ENCODE results near the gene LEMD1. TPM values are rescaled to one million over a fixed set of nuclear protein-coding genes. Genes with fewer than 3 reads are reported as not detected.
A peak's percentile ranks its signal among the peaks of the same experiment; 100 is the strongest.

Gene LEMD1, protein sequence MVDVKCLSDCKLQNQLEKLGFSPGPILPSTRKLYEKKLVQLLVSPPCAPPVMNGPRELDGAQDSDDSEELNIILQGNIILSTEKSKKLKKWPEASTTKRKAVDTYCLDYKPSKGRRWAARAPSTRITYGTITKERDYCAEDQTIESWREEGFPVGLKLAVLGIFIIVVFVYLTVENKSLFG
- 14.7 to 26.3 TPM (median 15.3 TPM) in 3 replicates for total RNA-seq (2021)
- percentile 60 among the genes with signal in this experiment for Bru-seq, nascent RNA
- long read RNA-seq, experiment 1, partial matches to known transcripts, result 0 of 16 reads
- long read RNA-seq, experiment 1, other reads (novel, unspliced or antisense), result 15 of 16 reads
- long read RNA-seq, experiment 2, partial matches to known transcripts, result 0 of 13 reads
- long read RNA-seq, experiment 2, other reads (novel, unspliced or antisense), result 10 of 13 reads
- long read RNA-seq, experiment 3, partial matches to known transcripts, result 0 of 2 reads
- long read RNA-seq, experiment 3, other reads (novel, unspliced or antisense), result 0 of 2 reads

DNA sequence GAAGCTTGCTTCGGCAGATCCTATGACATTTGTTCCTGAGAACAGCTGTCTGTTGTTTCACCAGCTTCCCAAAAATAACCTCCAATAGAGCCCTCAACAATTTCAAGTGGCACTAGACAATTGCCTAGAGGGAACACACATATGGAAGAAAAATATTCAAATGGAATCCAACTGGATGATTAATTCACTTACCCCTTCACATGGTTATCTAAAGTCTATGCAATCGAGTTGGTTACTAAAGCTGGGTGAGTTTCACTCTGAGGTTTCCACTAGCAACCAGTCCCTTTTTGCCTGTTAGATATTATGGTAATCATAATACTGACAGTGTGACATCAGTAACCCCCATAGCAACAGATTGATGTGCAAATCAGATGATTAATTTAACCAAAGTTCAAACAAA lies at the start of gene LEMD1:
Gene LEMD1, minus strand, starts transcription at position 259 of the 400 bp plus-strand sequence. CDS start 1,520 bp downstream, outside the sequence.
- peaks cover 42% of the 10 kb centered on the region for H3K4me1 Mint-ChIP-seq
- peaks cover 29% of the 10 kb centered on the region for H3K27me3 Mint-ChIP-seq (ENCODE audit: low read depth)
- ChIA-PET POLR2A (no interaction called here), CTCF (interaction anchor here (0.6 to 7.7 kb wide), 7 partner anchors 9 to 102 kb away, joined by 3 to 69 read pairs (median 4); no protein-coding TSS in a partner anchor)
- no peak for ATAC-seq
- no peaks in the 10 kb centered on the region for H3K9me3 Mint-ChIP-seq
- H3K27ac Mint-ChIP-seq, result no peak within 1 kb of the TSS
- no peaks in the 10 kb centered on the region for H3K36me3 Mint-ChIP-seq
- H3K4me3 Mint-ChIP-seq, result no peak within 1 kb of the TSS
- no peak for DNase-seq (ENCODE audit: low spot score)
- TF ChIP-seq, protein P1, sequence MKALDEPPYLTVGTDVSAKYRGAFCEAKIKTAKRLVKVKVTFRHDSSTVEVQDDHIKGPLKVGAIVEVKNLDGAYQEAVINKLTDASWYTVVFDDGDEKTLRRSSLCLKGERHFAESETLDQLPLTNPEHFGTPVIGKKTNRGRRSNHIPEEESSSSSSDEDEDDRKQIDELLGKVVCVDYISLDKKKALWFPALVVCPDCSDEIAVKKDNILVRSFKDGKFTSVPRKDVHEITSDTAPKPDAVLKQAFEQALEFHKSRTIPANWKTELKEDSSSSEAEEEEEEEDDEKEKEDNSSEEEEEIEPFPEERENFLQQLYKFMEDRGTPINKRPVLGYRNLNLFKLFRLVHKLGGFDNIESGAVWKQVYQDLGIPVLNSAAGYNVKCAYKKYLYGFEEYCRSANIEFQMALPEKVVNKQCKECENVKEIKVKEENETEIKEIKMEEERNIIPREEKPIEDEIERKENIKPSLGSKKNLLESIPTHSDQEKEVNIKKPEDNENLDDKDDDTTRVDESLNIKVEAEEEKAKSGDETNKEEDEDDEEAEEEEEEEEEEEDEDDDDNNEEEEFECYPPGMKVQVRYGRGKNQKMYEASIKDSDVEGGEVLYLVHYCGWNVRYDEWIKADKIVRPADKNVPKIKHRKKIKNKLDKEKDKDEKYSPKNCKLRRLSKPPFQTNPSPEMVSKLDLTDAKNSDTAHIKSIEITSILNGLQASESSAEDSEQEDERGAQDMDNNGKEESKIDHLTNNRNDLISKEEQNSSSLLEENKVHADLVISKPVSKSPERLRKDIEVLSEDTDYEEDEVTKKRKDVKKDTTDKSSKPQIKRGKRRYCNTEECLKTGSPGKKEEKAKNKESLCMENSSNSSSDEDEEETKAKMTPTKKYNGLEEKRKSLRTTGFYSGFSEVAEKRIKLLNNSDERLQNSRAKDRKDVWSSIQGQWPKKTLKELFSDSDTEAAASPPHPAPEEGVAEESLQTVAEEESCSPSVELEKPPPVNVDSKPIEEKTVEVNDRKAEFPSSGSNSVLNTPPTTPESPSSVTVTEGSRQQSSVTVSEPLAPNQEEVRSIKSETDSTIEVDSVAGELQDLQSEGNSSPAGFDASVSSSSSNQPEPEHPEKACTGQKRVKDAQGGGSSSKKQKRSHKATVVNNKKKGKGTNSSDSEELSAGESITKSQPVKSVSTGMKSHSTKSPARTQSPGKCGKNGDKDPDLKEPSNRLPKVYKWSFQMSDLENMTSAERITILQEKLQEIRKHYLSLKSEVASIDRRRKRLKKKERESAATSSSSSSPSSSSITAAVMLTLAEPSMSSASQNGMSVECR (CRISPR knock-in tag; IDR thresholded peaks at IDR 0.05; ENCODE audit: borderline replicate concordance), result no peak
- TF ChIP-seq, protein P2, sequence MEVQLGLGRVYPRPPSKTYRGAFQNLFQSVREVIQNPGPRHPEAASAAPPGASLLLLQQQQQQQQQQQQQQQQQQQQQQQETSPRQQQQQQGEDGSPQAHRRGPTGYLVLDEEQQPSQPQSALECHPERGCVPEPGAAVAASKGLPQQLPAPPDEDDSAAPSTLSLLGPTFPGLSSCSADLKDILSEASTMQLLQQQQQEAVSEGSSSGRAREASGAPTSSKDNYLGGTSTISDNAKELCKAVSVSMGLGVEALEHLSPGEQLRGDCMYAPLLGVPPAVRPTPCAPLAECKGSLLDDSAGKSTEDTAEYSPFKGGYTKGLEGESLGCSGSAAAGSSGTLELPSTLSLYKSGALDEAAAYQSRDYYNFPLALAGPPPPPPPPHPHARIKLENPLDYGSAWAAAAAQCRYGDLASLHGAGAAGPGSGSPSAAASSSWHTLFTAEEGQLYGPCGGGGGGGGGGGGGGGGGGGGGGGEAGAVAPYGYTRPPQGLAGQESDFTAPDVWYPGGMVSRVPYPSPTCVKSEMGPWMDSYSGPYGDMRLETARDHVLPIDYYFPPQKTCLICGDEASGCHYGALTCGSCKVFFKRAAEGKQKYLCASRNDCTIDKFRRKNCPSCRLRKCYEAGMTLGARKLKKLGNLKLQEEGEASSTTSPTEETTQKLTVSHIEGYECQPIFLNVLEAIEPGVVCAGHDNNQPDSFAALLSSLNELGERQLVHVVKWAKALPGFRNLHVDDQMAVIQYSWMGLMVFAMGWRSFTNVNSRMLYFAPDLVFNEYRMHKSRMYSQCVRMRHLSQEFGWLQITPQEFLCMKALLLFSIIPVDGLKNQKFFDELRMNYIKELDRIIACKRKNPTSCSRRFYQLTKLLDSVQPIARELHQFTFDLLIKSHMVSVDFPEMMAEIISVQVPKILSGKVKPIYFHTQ (CRISPR knock-in tag; IDR thresholded peaks at IDR 0.05), result no peak
- TF ChIP-seq, protein P3, sequence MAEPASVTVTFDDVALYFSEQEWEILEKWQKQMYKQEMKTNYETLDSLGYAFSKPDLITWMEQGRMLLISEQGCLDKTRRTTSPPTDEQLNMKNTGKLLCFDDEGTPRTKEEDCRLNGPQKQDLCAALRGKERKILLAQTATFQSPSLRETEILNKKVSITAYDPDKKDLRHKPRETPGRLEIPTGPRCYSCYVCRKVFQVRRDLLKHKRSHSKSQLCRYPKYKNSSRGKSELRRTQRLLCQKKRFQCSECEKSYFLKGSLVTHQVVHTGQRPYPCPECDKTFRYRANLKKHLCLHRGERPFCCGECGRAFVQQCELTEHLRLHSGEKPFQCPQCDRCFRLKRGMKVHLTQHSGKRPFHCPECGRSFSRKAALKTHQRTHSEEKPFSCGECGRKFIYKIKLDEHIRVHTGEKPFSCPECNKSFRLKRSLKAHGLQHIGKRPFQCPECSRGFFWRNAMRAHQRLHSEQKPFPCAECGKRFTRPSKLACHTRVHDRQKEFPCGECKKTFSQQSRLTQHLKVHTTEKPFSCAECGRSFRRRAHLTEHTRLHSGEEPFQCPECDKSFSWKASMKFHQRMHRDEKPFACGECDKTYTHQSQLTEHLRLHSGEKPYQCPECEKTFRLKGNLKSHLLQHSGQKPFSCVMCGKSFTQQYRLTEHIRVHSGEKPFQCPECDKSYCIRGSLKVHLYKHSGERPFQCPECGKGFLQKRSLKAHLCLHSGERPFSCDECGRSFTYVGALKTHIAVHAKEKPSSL (CRISPR knock-in tag; conservative IDR thresholded peaks at IDR 0.05), result no peak
- no peak for TF ChIP-seq RELA (CRISPR knock-in tag; IDR thresholded peaks at IDR 0.05; ENCODE audit: borderline replicate concordance)
- no peak for TF ChIP-seq SOX15 (CRISPR knock-in tag; IDR thresholded peaks at IDR 0.05)
- no peak for TF ChIP-seq GTF2I (CRISPR knock-in tag; conservative IDR thresholded peaks at IDR 0.05)
- no peak for TF ChIP-seq ZNF138 (CRISPR knock-in tag; conservative IDR thresholded peaks at IDR 0.05)
- TF ChIP-seq ZNF263 (CRISPR knock-in tag; IDR thresholded peaks at IDR 0.05; ENCODE audit: low read depth), result no peak
- no peak for TF ChIP-seq NR1H2 (CRISPR knock-in tag; IDR thresholded peaks at IDR 0.05)
- TF ChIP-seq, protein P4, sequence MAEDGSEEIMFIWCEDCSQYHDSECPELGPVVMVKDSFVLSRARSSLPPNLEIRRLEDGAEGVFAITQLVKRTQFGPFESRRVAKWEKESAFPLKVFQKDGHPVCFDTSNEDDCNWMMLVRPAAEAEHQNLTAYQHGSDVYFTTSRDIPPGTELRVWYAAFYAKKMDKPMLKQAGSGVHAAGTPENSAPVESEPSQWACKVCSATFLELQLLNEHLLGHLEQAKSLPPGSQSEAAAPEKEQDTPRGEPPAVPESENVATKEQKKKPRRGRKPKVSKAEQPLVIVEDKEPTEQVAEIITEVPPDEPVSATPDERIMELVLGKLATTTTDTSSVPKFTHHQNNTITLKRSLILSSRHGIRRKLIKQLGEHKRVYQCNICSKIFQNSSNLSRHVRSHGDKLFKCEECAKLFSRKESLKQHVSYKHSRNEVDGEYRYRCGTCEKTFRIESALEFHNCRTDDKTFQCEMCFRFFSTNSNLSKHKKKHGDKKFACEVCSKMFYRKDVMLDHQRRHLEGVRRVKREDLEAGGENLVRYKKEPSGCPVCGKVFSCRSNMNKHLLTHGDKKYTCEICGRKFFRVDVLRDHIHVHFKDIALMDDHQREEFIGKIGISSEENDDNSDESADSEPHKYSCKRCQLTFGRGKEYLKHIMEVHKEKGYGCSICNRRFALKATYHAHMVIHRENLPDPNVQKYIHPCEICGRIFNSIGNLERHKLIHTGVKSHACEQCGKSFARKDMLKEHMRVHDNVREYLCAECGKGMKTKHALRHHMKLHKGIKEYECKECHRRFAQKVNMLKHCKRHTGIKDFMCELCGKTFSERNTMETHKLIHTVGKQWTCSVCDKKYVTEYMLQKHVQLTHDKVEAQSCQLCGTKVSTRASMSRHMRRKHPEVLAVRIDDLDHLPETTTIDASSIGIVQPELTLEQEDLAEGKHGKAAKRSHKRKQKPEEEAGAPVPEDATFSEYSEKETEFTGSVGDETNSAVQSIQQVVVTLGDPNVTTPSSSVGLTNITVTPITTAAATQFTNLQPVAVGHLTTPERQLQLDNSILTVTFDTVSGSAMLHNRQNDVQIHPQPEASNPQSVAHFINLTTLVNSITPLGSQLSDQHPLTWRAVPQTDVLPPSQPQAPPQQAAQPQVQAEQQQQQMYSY (CRISPR knock-in tag; IDR thresholded peaks at IDR 0.05), result no peak
- TF ChIP-seq KAT7 (CRISPR knock-in tag; IDR thresholded peaks at IDR 0.05; ENCODE audit: borderline replicate concordance), result no peak
- TF ChIP-seq JAZF1 (CRISPR knock-in tag; IDR thresholded peaks at IDR 0.05), result no peak
- TF ChIP-seq, protein P5, sequence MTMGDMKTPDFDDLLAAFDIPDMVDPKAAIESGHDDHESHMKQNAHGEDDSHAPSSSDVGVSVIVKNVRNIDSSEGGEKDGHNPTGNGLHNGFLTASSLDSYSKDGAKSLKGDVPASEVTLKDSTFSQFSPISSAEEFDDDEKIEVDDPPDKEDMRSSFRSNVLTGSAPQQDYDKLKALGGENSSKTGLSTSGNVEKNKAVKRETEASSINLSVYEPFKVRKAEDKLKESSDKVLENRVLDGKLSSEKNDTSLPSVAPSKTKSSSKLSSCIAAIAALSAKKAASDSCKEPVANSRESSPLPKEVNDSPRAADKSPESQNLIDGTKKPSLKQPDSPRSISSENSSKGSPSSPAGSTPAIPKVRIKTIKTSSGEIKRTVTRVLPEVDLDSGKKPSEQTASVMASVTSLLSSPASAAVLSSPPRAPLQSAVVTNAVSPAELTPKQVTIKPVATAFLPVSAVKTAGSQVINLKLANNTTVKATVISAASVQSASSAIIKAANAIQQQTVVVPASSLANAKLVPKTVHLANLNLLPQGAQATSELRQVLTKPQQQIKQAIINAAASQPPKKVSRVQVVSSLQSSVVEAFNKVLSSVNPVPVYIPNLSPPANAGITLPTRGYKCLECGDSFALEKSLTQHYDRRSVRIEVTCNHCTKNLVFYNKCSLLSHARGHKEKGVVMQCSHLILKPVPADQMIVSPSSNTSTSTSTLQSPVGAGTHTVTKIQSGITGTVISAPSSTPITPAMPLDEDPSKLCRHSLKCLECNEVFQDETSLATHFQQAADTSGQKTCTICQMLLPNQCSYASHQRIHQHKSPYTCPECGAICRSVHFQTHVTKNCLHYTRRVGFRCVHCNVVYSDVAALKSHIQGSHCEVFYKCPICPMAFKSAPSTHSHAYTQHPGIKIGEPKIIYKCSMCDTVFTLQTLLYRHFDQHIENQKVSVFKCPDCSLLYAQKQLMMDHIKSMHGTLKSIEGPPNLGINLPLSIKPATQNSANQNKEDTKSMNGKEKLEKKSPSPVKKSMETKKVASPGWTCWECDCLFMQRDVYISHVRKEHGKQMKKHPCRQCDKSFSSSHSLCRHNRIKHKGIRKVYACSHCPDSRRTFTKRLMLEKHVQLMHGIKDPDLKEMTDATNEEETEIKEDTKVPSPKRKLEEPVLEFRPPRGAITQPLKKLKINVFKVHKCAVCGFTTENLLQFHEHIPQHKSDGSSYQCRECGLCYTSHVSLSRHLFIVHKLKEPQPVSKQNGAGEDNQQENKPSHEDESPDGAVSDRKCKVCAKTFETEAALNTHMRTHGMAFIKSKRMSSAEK (CRISPR knock-in tag; IDR thresholded peaks at IDR 0.05; ENCODE audit: borderline replicate concordance), result no peak
- TF ChIP-seq, protein P6, sequence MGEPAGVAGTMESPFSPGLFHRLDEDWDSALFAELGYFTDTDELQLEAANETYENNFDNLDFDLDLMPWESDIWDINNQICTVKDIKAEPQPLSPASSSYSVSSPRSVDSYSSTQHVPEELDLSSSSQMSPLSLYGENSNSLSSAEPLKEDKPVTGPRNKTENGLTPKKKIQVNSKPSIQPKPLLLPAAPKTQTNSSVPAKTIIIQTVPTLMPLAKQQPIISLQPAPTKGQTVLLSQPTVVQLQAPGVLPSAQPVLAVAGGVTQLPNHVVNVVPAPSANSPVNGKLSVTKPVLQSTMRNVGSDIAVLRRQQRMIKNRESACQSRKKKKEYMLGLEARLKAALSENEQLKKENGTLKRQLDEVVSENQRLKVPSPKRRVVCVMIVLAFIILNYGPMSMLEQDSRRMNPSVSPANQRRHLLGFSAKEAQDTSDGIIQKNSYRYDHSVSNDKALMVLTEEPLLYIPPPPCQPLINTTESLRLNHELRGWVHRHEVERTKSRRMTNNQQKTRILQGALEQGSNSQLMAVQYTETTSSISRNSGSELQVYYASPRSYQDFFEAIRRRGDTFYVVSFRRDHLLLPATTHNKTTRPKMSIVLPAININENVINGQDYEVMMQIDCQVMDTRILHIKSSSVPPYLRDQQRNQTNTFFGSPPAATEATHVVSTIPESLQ (CRISPR knock-in tag; IDR thresholded peaks at IDR 0.05), result no peak
